Measurements from ENCODE around the gene SARDH. TPM values are rescaled to one million over a fixed set of nuclear protein-coding genes. Genes with fewer than 3 reads are reported as not detected.

The SARDH gene
- polyA plus RNA-seq, 3 donors, result not detected

DNA sequence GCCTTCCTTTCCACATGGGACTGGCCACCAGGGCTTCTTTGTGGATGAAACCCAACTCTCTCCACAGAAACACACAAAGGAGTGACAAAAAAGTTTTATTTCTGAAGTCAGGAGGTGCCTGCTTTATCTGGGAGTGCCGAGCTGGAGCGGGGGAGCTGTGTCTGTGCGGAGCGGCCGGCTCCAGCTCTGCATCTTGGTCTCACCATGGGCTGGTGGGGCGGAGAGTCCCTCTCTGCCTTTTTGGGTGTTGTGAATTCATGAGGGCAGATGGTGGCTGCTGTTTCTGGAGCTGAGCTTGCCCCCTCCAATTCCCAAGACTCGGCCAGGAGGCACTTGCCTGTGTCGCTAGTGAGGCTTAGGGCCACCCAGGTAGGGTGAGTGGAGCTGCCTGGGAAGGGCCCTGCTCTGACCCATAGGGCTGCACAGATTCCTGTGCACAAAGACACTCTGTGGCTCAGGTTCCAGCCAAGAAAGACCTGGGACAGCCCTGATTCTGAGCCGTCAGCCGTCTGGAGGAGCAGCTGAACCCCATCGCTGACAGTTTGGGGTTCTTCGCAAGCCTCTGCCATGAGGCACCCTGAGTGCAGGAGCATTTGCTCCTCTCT is 100.6 kb downstream of the SARDH start:
- Histone ChIP-seq H3K27ac (ENCODE audit: low read depth in 1 of 2, low read length in 2 of 2) (no peak overlapping the region), H3K4me3 (replicated peaks in 1 of 3; ENCODE audit: low read depth in 2 of 3, low read length in 3 of 3) (no peak overlapping the region), H3K36me3 (replicated peaks in 1 of 2; ENCODE audit: control insufficient read depth in 1 of 2, insufficient read depth in 2 of 2, low read length in 2 of 2) (no peaks in the 10 kb centered on the region), H3K27me3 (ENCODE audit: control insufficient read depth in 2 of 2, insufficient read depth in 2 of 2, low read length in 2 of 2) (no peaks in the 10 kb centered on the region), H2AFZ (ENCODE audit: insufficient read depth, low read depth, low read length, poor library complexity, severe bottlenecking) (no peak overlapping the region), H3K4me2 (replicated peaks; ENCODE audit: extremely low read depth, low read length, poor library complexity, severe bottlenecking) (no peak overlapping the region), H3K9ac (ENCODE audit: insufficient read depth, low read length, poor library complexity, severe bottlenecking) (no peak overlapping the region), H3K4me1 (ENCODE audit: control insufficient read depth in 1 of 2, insufficient read depth in 2 of 2, low read length in 2 of 2) (no peaks in the 10 kb centered on the region), H4K20me1 (ENCODE audit: insufficient read depth, low read length) (no peaks in the 10 kb centered on the region), H3K9me3 (replicated peaks in 1 of 2; ENCODE audit: control insufficient read depth in 1 of 2, insufficient read depth in 1 of 2, low read length in 2 of 2) (no peaks in the 10 kb centered on the region), H3K79me2 (ENCODE audit: insufficient read depth, low read length) (no peaks in the 10 kb centered on the region)
- TF ChIP-seq, protein P1, sequence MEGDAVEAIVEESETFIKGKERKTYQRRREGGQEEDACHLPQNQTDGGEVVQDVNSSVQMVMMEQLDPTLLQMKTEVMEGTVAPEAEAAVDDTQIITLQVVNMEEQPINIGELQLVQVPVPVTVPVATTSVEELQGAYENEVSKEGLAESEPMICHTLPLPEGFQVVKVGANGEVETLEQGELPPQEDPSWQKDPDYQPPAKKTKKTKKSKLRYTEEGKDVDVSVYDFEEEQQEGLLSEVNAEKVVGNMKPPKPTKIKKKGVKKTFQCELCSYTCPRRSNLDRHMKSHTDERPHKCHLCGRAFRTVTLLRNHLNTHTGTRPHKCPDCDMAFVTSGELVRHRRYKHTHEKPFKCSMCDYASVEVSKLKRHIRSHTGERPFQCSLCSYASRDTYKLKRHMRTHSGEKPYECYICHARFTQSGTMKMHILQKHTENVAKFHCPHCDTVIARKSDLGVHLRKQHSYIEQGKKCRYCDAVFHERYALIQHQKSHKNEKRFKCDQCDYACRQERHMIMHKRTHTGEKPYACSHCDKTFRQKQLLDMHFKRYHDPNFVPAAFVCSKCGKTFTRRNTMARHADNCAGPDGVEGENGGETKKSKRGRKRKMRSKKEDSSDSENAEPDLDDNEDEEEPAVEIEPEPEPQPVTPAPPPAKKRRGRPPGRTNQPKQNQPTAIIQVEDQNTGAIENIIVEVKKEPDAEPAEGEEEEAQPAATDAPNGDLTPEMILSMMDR (IDR thresholded peaks at IDR 0.05), result no peak
- peaks cover 2 to 19% (median 12%) of the 10 kb centered on the region in 3 donors for H3K27me3 Mint-ChIP-seq (ENCODE audit: low read depth in 3 of 3)
- H3K4me3 Mint-ChIP-seq, result no peak overlapping the region
- intact Hi-C loops (cut with micrococcal nuclease), result no loop called here
- H3K36me3 Mint-ChIP-seq, result no peaks in the 10 kb centered on the region
- H3K4me1 Mint-ChIP-seq, result no peaks in the 10 kb centered on the region
- no peak overlapping the region for H3K27ac Mint-ChIP-seq
- DNase-seq, result no peak
- H3K9me3 Mint-ChIP-seq, result no peaks in the 10 kb centered on the region
- WGBS (ENCODE audit: insufficient coverage), result 87% methylated on average over 11 of the region's 12 CpGs

DNA sequence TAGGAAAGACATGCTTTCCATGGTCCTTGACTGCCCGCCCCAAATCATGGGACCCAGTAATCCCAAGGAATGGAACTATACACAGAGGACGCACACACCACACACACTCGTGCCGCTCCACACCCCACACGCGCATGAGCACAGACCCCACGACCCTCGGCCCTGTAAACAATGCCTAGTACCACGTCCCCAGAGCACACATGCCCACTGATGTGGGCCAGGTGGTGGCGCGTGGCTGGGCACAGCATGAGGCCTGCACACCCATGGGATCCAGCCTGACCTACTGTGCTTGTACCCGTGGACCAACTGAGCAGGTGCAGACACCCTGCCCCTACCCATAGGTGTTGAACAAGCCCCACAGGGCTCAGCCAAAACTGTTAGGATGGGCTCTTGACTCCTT is 101.2 kb downstream of the SARDH start:
- TF ChIP-seq, protein P1 (IDR thresholded peaks at IDR 0.05), result no peak
- Histone ChIP-seq H3K4me1 (ENCODE audit: control insufficient read depth in 1 of 2, insufficient read depth in 2 of 2, low read length in 2 of 2) (no peaks in the 10 kb centered on the region), H3K4me2 (replicated peaks; ENCODE audit: extremely low read depth, low read length, poor library complexity, severe bottlenecking) (no peak overlapping the region), H3K27ac (ENCODE audit: low read depth in 1 of 2, low read length in 2 of 2) (no peak overlapping the region), H4K20me1 (ENCODE audit: insufficient read depth, low read length) (no peaks in the 10 kb centered on the region), H3K9ac (ENCODE audit: insufficient read depth, low read length, poor library complexity, severe bottlenecking) (no peak overlapping the region), H3K27me3 (ENCODE audit: control insufficient read depth in 2 of 2, insufficient read depth in 2 of 2, low read length in 2 of 2) (no peaks in the 10 kb centered on the region), H3K9me3 (replicated peaks in 1 of 2; ENCODE audit: control insufficient read depth in 1 of 2, insufficient read depth in 1 of 2, low read length in 2 of 2) (no peaks in the 10 kb centered on the region), H3K36me3 (replicated peaks in 1 of 2; ENCODE audit: control insufficient read depth in 1 of 2, insufficient read depth in 2 of 2, low read length in 2 of 2) (no peaks in the 10 kb centered on the region), H2AFZ (ENCODE audit: insufficient read depth, low read depth, low read length, poor library complexity, severe bottlenecking) (no peak overlapping the region), H3K79me2 (ENCODE audit: insufficient read depth, low read length) (no peaks in the 10 kb centered on the region), H3K4me3 (replicated peaks in 1 of 3; ENCODE audit: low read depth in 2 of 3, low read length in 3 of 3) (no peak overlapping the region)
- Mint-ChIP-seq H3K27me3 (ENCODE audit: low read depth in 3 of 3) (peaks cover 2 to 19% (median 12%) of the 10 kb centered on the region in 3 donors), H3K27ac (peak overlapping the region in 1 of 7 donors; percentile 21), H3K36me3 (no peaks in the 10 kb centered on the region), H3K4me1 (no peaks in the 10 kb centered on the region), H3K4me3 (no peak overlapping the region), H3K9me3 (no peaks in the 10 kb centered on the region)
- DNase-seq, result no peak
- intact Hi-C loops (cut with micrococcal nuclease), result no loop called here
- 94% methylated on average over 11 of the region's 12 CpGs for WGBS (ENCODE audit: insufficient coverage)
